ENCODE results near the gene TRIM5.
"Not testable (repeated sequence)": the region's sequence is repeated elsewhere in the genome, so short reads cannot be mapped to it uniquely, and the experiment has no call there.

Gene TRIM5

DNA sequence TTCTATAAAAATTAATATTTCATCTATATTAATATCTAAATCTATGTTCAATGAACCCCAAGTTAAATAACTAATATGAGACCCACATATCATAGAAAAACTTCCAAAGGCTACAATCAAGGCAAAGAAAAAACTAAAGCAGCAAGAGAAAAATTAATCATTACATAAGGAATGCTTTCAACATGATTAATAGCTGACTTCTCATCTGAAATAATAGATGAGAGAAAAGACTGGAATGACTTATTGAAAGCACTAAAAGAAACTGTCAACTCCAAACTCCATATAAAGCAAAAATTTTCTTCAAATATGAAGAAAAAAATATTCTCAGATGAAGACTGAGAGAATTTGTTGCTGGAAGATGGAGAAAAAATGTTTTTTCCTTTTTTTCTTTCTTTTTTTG, 13.0 kb downstream of the TRIM5 start:
- TF ChIP-seq, protein P1, sequence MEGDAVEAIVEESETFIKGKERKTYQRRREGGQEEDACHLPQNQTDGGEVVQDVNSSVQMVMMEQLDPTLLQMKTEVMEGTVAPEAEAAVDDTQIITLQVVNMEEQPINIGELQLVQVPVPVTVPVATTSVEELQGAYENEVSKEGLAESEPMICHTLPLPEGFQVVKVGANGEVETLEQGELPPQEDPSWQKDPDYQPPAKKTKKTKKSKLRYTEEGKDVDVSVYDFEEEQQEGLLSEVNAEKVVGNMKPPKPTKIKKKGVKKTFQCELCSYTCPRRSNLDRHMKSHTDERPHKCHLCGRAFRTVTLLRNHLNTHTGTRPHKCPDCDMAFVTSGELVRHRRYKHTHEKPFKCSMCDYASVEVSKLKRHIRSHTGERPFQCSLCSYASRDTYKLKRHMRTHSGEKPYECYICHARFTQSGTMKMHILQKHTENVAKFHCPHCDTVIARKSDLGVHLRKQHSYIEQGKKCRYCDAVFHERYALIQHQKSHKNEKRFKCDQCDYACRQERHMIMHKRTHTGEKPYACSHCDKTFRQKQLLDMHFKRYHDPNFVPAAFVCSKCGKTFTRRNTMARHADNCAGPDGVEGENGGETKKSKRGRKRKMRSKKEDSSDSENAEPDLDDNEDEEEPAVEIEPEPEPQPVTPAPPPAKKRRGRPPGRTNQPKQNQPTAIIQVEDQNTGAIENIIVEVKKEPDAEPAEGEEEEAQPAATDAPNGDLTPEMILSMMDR (IDR thresholded peaks at IDR 0.05; ENCODE audit: low read depth, low read length, missing control alignments): no peak
- Histone ChIP-seq H3K27ac (no peak overlapping the region), H3K36me3 (replicated peaks) (peaks cover 7% of the 10 kb centered on the region), H3K27me3 (replicated peaks) (no peaks in the 10 kb centered on the region), H3K4me3 (ENCODE audit: low read depth, low read length) (no peak overlapping the region)
- DNase-seq: no peak
- in situ Hi-C loops (cut with HindIII; ENCODE audit: low pct_ligation_motif_present, low sequenced_read_pairs): no loop called here

DNA sequence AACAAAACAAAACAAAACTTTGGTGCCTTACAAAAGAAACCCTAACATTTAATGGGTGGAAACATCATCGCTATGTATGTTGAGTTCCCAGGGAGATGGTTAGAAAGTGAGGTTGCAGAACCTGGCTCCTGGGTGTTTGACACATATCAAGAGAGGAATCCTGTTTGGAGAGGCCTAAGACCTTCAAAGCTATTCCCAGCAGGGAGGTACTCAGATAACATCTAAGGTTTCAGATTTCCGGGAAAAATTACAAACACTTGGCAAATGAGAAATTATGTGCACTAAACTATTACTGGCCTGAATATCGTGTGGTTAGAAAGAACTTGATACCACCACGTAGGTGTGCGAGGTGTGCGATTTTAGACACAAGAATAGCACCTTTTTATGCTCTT, 18.5 kb downstream of the TRIM5 start:
- Histone ChIP-seq H3K36me3 (replicated peaks) (peaks cover 21% of the 10 kb centered on the region), H3K27me3 (replicated peaks) (no peaks in the 10 kb centered on the region), H3K4me3 (ENCODE audit: low read depth, low read length) (no peak overlapping the region), H3K27ac (no peak overlapping the region)
- TF ChIP-seq, protein P1 (IDR thresholded peaks at IDR 0.05; ENCODE audit: low read depth, low read length, missing control alignments): no peak
- in situ Hi-C loops (cut with HindIII; ENCODE audit: low pct_ligation_motif_present, low sequenced_read_pairs): no loop called here
- DNase-seq: peak; percentile 7

DNA sequence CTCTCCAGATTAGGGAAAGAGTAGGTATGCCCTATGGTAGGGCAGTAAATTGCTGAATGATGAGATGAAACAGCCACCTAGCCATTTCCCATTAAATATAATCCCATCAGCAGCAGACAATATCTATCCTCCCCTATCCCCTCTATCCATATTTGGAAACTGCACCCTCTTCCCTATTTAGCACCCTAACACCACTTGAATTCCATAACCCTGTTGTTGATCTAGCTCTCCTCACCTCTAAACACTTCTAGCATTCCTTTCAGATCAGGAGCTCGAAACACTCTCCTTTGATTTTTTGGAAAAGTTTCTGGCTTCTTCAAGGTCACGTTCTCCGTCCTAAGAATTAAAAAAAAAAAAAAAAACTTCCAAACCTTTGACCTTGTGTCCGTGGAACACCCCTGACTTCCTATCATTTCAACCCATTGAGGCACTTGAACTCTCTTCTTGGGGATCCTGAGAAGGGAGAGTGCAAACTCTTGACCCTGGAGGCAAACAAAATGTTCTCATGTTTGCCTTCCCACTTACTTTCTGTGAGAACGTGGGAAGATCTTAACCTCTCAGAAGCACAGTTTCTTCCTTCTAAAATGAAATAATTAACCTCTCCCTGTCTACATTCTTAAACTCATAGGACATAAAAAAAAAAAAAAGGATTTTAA, 19.0 kb downstream of the TRIM5 start:
- H3K27ac ChIP-seq: no peak overlapping the region
- TF ChIP-seq, protein P1 (IDR thresholded peaks at IDR 0.05; ENCODE audit: low read depth, low read length, missing control alignments): no peak
- H3K27me3 ChIP-seq (replicated peaks): no peaks in the 10 kb centered on the region
- H3K4me3 ChIP-seq (ENCODE audit: low read depth, low read length): no peak overlapping the region
- no peak for DNase-seq
- in situ Hi-C loops (cut with HindIII; ENCODE audit: low pct_ligation_motif_present, low sequenced_read_pairs): no loop called here
- H3K36me3 ChIP-seq (replicated peaks): peaks cover 21% of the 10 kb centered on the region

DNA sequence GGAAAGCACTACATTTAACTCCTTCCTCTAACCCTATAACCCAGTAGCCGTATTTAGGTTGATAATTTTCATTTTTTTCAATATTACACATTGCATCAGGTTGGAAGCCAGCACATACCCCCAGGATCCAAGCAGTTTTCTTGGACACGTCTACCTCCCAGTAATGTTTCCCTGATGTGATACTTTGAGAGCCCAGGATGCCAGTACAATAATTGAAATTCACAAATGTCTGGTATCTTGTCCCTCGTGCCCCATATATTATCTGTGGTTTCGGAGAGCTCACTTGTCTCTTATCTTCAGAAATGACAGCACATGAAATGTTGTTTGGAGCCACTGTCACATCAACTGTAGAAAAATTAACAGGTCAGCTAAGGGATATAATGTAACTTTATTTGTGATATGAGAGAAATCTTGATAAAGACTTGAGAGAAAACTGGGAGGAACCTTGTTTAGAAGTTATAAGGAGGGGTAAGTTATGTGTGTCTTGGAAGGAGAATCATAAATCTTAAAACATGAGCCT, 19.8 kb downstream of the TRIM5 start:
- in situ Hi-C loops (cut with HindIII; ENCODE audit: low pct_ligation_motif_present, low sequenced_read_pairs): no loop called here
- no peaks in the 10 kb centered on the region for H3K27me3 ChIP-seq (replicated peaks)
- H3K4me3 ChIP-seq (ENCODE audit: low read depth, low read length): no peak overlapping the region
- H3K27ac ChIP-seq: no peak overlapping the region
- peaks cover 21% of the 10 kb centered on the region for H3K36me3 ChIP-seq (replicated peaks)
- TF ChIP-seq, protein P1 (IDR thresholded peaks at IDR 0.05; ENCODE audit: low read depth, low read length, missing control alignments): no peak
- no peak for DNase-seq

DNA sequence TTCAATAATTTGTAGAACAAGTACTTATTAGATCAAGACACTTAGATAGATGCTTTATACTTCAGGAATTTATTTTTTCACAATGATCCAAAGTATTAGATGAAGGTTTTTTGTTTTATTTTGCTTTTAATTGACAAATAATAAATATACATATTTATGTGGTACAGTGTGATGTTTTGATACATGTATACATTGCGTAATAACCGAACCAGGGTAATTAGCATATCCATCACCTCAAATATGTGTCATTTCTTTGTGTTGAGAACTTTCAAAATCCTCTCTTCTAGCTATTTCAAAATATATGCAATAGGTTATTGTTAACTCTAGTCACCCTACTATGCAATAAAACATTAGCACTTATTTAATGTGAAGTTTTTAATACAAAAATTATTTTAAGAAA, 21.4 kb downstream of the TRIM5 start:
- no peak for DNase-seq
- H3K27me3 ChIP-seq (replicated peaks): no peaks in the 10 kb centered on the region
- H3K27ac ChIP-seq: no peak overlapping the region
- H3K36me3 ChIP-seq (replicated peaks): peaks cover 15% of the 10 kb centered on the region
- TF ChIP-seq, protein P1 (IDR thresholded peaks at IDR 0.05; ENCODE audit: low read depth, low read length, missing control alignments): no peak
- H3K4me3 ChIP-seq (ENCODE audit: low read depth, low read length): no peak overlapping the region
- in situ Hi-C loops (cut with HindIII; ENCODE audit: low pct_ligation_motif_present, low sequenced_read_pairs): no loop called here

DNA sequence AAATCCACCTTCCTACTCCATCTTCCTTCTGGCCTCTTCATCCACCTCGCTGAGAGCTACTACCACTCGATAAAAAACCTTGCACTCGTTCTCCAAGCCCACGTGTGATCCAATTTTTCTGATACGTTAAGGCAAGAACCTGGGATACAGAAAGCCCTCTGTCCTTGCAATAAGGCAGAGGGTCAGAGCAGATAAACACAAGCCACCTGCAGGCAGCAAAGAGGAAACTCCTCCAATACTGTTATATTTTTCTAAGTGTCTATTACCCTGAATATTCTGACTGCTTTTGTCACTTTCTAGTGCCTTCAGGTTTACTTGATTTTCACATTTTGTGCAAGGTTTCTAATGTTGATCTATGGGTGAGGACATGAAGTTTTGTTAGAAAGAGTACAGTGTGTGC, 26.6 kb downstream of the TRIM5 start:
- no peaks in the 10 kb centered on the region for H3K27me3 ChIP-seq (replicated peaks)
- in situ Hi-C loops (cut with HindIII; ENCODE audit: low pct_ligation_motif_present, low sequenced_read_pairs): no loop called here
- no peak for DNase-seq
- no peak overlapping the region for H3K27ac ChIP-seq
- H3K4me3 ChIP-seq (ENCODE audit: low read depth, low read length): no peak overlapping the region
- H3K36me3 ChIP-seq (replicated peaks): peaks cover 3% of the 10 kb centered on the region
- TF ChIP-seq, protein P1 (IDR thresholded peaks at IDR 0.05; ENCODE audit: low read depth, low read length, missing control alignments): no peak

DNA sequence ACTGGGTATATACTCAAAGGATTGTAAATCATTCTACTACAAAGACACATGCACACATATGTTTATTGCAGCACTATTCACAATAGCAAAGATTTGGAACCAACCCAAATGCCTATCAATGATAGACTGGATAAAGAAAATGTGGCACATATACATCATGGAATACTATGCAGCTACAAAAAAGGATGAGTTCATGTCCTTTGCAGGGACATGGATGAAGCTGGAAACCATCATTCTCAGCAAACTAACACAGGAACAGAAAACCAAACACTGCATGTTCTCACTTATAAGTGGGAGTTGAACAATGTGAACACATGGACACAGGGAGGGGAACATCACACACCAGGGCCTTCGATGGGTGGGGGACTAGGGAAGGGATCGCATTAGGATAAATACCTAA, 27.9 kb downstream of the TRIM5 start:
- DNase-seq; in situ Hi-C loops (cut with HindIII; ENCODE audit: low pct_ligation_motif_present, low sequenced_read_pairs); H3K4me3 ChIP-seq (ENCODE audit: low read depth, low read length); H3K27ac ChIP-seq; H3K27me3 ChIP-seq (replicated peaks); H3K36me3 ChIP-seq (replicated peaks): not testable (repeated sequence)
